TTC549 (cell line): ENCODE measurements around the gene NMD3.
A peak's percentile ranks its signal among the peaks of the same experiment; 100 is the strongest.
"Not testable (repeated sequence)": the region's sequence is repeated elsewhere in the genome, so short reads cannot be mapped to it uniquely, and the experiment has no call there.

Experiments used
- FAIRE-seq: peaks from 2 replicates; lab custom pipeline; 2012; peaks lifted over from hg19 to GRCh38; lab: Jason Lieb, UNC

The NMD3 gene

DNA sequence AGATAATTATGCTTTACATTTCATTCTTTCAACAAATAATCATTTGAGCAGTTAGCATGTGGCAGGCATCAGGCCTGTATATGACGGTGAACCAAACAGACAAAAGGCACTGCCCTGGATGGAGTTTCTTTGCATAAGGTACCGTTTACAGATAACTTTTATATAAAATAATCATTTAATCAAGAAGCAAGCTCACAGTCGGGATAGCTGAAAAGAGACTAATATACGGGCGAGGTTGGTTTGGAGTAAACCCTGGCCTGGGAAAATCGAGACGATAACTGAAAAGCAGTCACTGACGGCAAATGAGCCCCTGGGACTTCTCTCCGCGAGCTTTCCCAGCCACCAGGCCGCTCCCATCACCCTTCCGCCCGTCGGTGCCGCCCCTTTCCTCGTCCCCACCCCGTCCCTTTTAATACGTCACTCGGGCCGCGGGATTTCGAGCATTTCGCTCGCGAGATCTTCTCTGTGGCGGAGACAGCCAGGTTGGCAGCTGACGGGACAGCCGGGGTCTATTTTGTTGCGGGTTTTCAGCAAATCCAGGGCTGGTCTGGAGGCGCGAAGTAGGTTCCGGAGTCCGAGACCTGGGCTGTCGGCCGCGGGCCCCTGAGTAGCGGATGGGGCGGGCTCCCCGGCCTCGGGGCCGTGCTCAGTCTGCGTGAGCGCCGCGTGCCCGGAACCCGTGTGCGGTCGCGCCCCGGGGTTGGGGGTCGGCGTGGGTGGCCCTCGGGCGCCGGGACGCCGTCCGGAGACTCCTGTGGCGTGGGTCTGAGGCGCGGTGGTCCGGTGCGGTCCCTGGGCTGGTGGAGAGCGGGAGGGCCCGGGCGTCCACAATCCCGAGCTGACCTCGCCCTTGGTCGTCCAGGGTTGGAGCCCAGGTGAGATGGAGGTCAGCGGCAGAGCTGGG lies at the start of gene NMD3:
NMD3 (plus strand) TSS at position 462 of the 904 bp plus-strand sequence. CDS start 703 bp downstream, outside the sequence.
- FAIRE-seq = peak; percentile 41

DNA sequence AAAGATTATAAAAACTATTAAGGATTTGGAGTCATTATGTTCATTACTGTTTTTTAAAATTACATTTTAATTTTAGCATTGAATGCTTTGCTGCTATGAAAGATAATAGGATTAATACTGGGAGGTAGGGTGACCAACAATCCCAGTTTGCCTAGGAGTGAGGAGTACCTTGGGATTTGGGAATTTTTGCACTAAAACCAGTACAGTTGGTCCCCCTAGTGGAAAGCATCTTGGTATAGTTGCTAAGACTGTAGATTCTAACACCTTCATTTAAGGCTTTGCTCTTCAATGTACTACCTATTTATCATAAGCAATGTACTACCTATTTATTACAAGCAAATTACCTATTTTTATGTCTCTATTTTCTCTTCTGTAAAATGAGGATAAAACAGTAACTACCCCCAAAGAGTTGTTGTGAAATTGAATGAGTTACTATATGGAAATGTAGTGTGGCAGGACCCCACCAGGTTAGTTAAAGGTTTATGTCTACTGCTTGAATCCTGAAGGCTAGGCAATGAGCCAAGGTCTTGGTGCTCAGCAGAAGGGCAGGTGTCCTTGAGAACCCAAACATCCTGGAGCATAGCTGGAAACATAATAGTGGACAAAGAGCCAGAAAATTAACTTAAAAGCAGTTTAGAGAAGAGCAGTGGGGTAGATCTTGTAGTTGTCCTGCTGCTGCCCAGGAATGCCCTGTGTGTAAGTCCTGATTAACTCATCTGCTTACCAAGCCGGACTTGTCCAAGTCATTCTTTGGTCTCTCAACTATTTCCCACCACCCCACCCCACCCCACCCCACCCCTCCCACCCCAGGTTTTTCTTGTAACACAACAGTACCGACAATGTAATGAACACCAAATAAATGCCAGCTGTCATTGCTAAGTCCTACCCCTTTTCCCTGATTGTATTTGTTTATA lies 49.2 kb upstream of the NMD3 start:
- FAIRE-seq = no peak

DNA sequence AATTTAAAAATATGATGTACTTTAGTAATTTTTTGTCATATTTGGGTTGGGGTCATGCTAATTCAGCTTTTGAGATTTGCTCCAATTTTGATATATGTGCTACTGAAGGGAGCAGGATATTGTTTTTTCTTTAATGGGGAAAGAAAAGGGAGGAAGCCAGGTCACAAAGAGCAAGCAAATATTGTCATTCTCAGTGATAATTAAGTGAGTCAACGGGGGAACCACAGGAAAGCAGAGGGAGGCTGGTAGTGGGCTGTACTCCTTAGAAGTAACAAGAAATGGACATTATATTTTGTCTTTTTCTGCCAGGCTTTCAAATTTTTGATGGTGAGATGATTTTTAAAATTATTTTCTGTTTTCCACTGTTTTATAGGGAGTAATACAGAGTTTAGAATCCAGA lies 45.6 kb upstream of the NMD3 start:
- no peak for FAIRE-seq

DNA sequence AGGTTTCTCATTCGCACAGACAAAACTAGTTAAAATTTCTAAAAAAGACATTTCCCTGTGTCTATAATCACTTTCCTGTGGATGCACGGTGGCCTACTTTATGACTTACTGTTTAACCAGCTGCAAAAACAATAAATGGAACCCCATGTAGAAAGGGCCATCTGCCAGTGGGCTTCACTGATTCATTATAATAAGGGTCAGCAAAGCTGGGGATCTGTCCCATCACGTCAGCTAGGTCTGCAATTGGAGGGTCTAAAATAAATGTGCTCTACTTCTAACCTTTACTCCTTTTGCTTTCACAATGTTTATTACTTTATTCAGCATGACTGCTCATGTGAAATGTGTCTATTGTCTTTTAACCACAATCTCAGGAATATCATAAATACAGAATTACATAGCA lies 43.1 kb upstream of the NMD3 start:
- FAIRE-seq = no peak

DNA sequence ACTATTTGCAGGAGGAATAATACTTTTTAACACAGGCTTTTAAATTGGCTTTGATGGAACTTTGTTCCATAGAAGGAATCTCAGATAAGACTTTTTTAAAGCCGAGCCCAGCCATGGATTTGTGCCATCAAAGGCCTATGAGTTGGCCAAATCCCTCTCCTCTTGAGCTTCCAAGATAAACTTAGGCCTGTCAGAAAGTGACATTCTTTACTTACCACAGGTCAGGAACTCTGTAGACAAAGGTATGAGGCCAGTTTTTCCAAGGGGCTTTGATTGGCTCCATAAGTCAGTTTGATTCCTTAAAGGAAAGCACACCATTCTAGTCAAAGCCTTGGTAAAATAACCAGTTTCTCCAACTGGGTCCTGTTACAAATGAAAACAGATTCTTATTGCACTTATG lies 39.7 kb upstream of the NMD3 start:
- not testable (repeated sequence) for FAIRE-seq

DNA sequence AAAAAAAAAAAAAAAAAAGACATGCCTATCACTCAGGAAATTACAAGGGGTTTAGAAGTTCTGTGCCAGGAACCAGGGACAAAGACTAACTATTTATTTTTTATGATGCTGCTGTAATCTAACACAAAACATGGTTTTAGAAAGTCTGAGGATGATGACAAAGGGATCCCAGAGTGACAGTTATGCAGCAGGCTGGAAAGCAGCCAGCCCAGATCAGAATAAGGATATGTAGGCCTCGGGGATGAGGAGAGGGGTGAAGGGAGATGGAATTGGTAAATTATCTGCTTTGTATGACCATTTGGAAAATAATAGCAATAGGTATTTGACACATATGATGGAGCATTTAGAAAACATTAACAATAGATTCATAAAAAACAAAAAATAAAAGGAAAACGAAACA lies 34.1 kb upstream of the NMD3 start:
- no peak for FAIRE-seq

DNA sequence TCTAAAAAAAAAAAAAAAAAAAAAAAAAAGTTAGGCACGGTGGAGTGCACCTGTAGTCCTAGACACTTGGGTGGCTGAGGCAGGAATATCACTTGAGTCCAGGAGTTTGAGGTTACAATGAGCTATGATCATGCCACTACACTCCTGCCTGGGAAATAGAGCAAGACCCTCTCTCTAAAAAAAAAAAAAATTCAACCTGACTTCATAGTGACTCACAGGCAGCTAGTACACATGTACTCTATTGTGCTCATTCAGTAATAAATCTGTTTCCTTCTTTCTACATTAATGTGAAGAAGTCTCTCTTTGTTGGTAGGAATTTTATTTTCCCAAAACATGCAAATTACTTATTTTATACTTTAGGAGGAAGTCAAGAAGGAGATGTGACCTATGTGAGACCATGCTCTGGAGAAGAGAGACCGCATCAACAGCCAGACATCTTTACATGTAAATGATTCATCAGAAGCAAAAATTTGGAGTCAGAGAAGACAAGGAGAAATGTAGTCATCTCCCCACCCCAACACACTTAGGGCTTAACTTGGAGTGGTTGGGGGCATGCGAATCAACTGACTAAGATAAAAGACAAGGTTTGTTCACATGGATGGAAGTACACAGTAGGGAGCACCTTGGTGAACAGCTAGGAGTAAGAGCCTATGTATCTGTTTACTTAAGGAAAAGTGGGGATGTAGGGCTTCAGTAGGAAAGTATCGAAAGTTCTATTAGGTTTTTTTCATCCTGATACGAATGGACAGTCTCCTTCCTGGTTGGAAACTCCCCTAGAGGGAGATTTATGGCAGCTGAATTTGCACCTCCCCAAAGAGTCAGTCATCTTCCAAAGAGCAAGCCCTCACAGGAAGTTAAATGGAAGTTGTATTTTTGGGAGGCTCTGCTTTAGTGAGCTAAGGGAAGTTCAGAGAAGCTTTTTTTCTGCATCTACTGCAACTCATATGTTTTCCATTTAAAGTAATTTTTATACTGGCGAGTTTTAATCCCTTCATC lies 23.0 kb upstream of the NMD3 start:
- no peak for FAIRE-seq

DNA sequence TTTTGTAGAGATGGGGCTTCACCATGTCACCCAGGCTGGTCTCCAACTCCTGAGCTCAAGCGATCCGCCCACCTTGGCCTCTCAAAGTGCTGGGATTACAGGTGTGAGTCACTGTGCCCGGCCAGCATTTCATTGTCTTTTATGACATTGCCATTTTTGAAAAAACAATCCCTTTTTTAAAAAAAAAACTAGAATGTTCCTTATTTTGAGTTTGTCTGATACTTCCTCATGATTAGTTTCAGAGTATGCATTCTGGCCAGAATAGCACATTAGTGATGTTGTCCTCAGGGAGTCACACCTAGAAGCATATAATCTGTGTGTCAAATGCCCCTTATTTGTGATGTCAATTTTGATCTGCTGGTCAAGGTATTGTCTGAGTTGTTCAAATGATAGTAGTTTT lies 21.2 kb upstream of the NMD3 start:
- FAIRE-seq = no peak

DNA sequence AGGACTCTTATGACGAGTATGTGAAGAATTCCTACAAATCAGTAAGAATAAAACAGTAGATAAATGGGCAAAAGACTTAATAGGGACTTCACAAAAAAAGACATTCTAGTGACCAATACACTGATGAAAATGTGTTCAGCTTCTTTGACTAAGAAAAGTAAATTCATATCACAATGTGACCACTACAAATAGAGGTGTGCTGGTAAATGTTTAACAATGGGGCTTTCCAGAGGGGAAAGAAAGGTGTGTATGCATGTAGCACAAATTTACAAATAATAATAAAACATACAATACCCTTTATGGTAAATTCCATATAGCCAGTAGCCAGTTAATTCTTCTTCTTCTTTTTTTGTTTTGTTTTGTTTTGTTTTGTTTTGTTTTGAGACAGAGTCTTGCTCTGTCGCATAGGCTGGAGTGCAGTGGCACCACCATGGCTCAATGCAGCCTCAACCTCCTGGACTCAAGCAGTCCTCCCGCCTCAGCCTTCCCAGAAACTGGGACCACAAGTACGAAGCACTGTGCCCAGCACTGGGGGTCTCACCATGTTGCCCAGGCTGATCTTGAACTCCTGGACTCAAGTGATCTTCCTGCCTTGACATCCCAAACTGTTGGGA lies 17.5 kb upstream of the NMD3 start:
- FAIRE-seq = no peak

DNA sequence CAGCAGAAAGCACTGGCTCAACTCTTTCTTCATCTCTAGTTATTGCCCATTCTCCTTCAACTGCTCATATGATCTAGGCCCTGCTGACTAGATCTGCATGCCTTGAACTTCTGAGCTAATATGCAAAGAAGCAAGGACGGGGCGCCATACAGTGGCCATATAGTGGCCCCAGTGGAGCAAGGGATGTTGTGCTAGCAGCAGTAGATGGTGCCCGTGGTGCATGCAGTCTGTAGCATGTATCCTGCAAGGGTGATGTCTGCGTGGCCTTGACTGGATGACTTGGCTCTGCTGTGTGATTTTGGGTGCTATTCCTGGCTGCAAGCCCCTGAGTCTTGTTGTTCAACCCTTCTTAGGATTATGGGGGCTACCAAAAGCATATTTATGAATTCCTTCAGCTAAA lies 12.2 kb upstream of the NMD3 start:
- no peak for FAIRE-seq

DNA sequence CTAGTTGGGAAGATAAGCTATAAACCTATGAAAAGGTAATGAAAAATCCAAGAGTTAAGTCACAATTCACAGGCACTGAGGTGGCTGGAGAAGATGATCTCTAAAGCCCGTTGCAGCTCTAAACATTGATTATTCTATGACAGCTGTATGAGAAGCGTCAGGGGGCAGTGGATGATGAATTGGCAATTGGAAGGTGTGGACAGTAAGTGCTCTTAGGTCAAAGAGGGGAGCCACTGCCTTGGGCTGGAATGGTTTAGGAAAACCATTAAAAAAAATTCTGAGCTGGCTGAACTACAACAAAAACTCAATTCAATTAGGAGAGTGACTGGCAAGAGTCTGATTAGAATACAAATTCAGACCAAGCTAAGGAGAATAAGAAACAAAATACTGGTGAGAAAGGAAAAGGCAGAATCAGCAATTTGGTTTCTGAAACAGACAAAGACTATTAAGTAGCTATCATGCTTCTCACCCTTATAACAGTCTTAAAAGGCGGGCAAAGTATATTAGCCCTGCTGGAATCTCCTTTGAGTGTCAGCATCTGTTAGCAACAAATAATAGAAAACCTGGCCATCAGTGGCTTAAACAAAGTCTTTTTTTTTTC lies 8.8 kb upstream of the NMD3 start:
- FAIRE-seq = no peak

DNA sequence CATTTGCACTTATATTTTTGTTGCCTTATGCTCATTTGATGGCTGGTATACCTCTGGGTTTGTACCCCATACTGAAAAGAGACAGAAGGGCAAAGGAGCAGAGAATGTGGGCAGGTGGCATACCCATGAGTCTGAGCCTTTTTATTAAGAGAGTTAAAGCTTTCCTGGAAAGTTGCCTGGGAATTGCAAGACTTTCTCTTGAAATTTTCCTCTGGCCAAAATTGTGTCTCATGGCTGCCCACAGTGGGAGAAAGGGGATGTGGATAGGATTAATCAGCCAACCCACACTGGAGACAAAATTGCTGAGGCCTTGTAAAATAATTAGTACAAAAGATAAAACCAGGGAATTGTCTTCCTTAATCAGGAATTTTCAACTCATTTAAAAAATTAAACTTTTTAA lies 8.2 kb upstream of the NMD3 start:
- FAIRE-seq = no peak

DNA sequence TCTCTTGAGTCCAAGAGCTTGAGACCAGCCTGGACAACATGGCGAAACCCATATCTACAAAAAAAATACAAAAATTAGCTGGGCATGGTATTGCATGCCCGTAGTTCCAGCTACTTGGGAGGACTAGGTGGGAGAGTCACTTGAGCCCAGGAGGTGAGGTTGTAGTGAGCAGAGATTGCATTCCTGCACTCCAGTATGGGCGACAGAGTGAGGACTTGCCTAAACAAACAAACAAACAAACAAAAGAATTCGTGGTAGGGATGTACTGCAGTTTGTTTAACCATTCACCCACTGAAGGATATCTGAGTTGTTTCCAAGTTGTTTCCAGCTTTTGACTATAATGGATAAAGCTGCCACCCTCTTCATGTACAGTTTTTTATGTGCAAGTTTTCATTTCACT lies 7.5 kb upstream of the NMD3 start:
- no peak for FAIRE-seq

DNA sequence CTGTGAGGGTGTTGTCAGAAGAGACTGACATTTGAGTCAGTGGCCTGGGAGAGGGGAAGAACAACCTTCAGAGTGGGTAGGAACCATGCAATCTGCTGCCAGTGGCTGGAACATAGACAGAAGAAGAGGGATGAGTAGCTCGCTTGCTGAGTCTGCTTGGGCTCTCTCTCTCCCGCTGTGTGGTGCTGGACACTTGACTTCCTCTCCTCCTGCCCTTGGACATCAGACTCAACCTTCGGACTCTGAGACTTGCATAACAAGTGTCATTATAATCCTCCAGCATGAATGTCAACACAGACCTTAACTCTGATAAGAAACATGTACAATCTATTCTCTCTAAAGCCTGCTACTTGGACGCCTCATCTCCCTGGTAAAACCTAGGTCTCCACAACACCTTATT lies 5.9 kb upstream of the NMD3 start:
- no peak for FAIRE-seq

DNA sequence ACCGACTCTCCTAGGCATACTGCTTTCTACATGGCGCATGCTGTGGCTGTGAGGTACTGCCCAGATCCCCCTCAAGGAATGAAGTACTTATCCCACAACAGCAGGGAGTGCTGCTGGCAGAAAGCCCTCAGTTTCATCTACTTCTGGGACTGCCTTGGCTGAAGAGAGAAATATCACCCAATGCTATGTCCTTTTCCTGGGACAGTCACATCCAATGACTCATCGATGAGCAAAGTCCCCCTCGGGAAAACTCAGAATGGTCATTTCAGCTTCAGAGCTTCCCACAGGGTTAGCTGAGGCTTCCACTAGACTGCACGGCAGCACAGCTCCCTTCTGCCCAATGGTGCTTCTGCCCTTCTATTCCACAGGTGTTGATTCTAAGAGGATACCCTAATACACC lies 3.6 kb upstream of the NMD3 start:
- no peak for FAIRE-seq

DNA sequence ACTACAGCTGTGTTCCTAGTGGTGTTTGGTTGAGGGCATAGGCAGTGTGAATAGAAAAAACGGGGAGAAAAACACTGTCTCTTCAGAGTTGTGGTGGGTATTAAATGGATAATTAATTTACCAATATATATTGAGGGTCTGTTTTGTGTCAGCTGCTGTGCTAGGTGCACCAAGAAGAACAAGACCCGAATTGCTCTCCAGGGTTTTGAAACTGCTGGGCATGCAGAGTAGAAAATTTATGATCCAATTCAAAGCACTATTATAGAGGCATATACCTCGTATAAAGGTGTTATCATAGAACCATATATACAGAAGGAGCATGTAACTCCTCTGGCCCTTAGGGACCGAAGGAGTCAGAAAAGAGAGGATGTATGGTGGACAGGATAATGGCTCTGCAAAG lies 1.6 kb upstream of the NMD3 start:
- FAIRE-seq = no peak

DNA sequence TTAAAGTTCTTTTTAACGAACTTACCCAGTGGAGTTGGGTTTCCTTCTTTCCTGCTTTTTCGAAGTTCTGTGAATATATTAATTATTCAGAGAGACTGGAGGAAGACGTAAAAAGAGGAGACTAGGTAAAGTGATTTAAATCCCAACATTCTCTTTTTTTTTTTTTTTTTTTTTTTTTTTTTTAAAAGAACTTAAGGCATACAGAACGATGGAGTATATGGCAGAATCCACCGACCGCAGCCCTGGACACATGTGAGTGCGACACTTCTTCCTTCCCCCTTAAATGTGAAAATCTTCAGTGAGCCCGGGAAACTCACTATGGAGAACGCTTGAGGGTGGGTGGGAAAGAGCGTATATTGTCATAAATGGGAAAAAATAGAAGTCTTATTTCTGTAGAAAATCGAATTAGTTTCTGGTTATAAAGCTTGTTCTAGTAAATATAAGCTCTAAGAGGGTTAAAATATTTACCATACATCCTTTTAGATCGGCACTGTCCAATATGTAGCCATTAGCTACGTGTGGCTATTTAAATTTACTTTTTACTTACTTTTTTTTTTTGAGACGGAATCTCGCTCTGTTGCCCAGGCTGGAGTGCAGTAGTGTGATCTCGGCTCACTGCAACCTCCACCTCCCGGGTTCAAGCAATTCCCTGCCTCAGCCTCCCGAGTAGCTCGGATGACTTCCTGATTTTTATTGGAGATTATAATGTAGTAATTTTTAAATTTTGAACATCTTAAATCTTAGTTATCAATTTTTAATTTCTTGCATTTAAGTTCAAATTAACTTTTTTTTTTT lies 892 bp downstream of the NMD3 start:
- no peak for FAIRE-seq

DNA sequence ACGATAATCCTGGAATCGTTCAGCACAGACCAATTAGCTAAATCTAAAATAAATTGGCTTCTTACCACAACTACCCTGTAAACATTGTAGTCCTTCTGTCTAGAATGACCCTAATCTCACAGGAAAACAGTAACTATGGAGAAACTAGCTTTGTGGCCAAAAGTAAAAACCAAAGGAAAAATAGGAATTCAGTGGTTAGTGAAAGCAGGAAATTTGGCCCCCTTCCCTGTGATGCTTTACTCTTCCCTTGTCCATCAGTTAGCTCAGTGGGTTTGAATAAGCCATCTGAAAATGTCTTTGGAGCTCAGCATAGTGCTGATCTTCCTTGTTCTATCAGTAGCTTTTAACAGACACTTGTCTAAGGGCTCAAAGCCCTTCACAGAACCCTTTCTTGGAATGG lies 1.6 kb downstream of the NMD3 start:
- FAIRE-seq = no peak

DNA sequence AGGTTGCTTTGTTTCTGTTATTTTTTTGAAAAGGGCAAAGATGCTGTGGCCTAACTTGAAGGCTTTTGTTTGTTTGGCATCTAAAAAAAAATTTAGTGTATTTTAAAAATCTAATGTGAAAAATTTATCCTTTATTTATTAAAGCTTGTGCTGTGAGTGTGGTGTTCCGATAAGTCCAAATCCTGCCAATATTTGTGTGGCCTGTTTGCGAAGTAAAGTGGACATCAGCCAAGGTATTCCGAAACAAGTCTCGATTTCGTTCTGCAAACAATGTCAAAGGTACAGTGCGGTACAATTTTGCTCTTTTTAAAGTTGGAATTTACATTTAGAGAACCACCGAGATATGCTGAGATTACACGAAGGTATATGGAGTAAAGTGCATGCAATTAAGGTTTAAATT lies 3.7 kb downstream of the NMD3 start:
- FAIRE-seq = no peak

DNA sequence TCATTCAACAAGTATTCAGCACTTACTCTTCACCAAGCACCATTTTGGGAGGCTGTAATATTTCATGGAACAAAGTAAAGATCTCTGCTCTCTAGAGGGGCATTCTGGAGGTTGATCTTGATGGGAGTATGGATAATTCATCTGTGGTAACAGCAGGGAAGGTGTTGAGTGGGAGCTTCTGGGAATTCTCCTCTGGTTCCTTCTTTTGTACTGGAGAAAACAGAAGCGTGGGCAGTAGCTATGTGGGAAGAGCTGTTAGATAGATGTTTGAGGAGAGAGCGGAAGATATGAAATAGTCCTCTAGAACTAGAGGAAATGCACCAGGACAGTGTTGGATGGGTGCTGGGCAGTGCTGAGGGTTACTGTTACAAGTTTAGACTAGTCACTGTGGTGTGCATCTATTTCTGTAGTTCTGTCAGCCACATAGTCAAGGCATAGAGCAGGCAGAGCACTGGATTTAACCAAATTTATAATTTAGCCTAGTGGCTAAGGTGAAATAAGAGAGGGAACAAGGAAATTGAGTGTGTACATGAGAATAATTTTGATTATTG lies 9.6 kb downstream of the NMD3 start:
- FAIRE-seq = no peak
